HG02885 (cell line): ENCODE results near the gene GATA2.

Experiments used
- ATAC-seq: cut with Tn5 transposase; IDR thresholded peaks from one replicate; pipeline ENCODE4 v1.9.1; 2021; ENCODE audit warnings: mild to moderate bottlenecking; ENCODE audit not compliant: unreplicated experiment, poor library complexity

The GATA2 gene

GRCh38 chr3:128478576-128479506 lies 14.2 kb downstream of the GATA2 start:
- ATAC-seq = no peak

GRCh38 chr3:128476659-128477058 lies 16.3 kb downstream of the GATA2 start:
- no peak for ATAC-seq

GRCh38 chr3:128475355-128475754 lies 17.6 kb downstream of the GATA2 start:
- ATAC-seq = no peak

DNA sequence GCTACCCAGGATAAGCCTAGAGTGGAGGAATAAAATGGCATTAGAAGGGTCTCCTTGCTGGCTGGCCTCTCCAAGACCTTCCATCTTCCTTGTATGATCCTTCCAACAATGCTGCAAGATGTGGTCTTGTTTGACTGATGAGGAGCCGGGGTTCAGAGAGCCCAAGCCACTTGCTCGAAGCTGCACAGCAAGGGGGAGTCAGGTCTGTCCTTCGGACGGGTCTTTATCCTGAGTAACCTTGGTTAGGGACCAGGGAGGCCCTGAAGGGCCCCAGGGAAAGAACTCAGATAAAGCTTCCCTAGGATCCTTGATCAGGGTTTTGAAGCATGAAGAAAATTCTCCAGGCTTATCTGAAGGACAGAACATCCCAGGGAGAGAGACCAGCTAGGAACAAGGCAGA lies 19.3 kb downstream of the GATA2 start:
- ATAC-seq = no peak

DNA sequence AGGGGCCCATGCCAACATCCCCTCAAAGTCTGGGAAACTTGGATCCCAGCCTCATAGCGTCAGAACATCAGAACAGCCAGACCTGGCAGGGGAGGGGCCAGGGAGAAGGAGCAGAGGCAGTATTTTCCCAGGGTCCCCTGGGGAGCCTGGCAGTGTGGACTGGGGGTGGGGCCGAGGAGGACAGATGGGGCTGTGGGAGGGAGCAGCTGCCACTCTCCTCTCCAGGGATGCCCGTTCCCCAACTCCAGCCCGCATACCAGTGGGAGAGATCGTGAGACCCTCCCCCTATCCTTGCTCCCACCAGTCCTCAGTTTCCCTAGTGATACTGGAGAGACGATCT lies 19.9 kb downstream of the GATA2 start:
- ATAC-seq = no peak

DNA sequence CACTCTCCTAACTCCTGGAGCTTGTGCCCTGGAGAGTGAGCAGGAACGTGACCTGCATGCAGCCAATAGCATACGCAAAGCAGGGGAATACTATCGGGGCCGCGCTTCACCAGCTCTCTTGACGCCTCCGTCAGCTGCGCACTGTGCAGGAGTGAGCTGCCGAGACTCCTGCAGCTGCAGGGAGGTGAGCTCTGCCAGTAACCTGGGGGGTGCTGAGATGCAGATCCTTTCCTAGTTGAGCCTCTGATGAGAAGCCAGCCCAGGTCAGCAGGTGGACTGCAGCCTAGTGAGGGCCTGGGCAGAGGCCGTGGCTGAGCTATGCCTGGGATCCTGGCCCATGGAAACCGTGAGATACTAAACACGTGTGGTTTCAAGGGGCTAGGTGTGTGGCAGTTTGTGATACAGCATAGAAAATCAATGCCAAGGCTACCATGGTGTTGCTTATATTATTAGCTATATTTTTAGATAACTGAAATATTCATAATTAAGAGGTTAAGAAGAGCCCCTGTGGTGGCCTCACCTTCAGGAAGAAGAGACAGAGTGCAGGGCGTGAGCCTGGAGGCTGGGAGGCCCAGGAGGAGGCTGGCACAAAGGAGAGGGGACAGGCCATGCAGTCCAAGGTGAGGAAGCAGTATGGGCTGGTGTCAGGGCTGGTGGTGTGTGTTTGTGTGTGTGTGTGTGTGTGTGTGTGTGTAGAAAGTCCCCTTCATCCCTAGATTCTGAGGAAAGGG lies 20.4 kb downstream of the GATA2 start:
- no peak for ATAC-seq

GRCh38 chr3:128471720-128472119 lies 21.3 kb downstream of the GATA2 start:
- no peak for ATAC-seq

- no peak for ATAC-seq
These were observed 21.9 kb downstream of the GATA2 start for GRCh38 chr3:128471110-128471509.

- no peak for ATAC-seq
These were observed 22.7 kb downstream of the GATA2 start for GRCh38 chr3:128470134-128470899.

- no peak for ATAC-seq
These were observed 23.4 kb downstream of the GATA2 start for GRCh38 chr3:128469556-128469955.

DNA sequence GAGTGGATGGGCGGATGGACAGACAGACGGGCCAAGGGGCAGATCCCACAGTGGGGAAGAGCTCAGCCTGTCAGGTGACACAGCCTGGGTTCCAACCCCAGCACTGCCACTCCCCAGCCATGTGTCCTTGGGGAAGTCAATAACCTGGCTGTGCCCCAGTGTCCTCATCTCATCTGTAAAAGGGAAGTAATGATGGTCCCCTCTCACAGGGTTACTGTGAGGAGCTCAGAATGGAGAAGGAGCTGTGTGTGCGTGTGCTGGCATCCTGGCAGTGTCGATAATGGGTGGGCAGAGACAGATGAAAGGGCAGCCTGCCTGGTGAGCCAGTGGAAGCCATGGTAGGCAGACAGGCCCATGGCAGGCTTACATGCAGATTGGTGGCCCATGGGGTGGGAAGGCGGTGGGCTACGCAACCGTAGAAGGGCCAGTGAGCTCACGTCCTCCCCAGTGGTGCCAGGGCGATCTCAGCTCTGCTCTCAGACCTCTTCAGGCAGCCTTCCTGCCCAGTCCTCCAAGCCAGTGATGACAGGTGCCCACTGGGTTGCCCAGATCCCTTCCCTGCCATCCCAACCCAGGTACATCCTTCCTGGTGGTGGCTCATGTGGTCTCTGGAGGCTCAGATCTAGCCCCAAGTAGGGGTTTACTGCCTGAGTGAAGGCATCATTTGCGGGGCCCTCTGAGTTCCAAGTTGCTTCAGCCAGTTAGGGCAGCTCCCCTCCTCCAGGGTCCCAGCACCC lies 24.0 kb downstream of the GATA2 start:
- ATAC-seq = no peak

- ATAC-seq = no peak
These were observed 24.7 kb downstream of the GATA2 start for GRCh38 chr3:128468285-128468790.

DNA sequence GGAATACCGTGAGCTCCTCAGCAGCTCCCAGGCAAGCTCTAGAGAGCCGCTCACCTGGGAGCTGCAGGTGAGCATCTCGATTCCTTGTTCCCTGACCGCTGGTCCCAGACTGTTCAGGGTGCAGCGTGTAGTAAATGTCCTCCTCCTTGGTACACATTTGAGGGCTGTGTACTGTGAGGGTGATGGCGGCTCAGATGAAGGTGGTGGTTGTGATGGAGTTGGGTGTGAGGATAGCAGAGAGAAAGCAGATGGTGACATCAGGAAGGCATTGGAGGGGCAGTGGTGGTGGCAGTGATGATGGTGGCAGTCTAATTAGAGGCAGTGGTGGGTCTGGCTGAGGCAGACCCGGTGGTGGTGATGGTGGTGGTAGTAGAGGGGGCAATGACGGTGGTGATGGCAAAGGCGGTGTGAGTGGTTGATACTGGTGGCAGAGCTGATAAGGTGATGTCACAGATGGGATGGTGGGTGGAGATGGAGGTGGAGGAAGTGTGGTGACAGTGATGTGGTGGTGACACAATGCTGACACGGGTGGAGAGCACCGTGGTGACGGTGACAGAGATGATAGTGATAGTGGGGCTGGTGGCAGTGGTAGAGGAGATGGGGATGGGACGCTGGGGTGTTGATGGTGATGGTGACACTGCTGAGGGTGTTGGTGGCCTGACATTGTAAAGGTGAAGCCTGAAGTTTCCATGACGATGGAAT lies 26.0 kb downstream of the GATA2 start, which contains the start of gene DNAJB8:
DNAJB8 (minus strand) TSS at position 51 of the 702 bp plus-strand sequence. CDS start 3,645 bp downstream, outside the sequence.
- ATAC-seq = no peak

GRCh38 chr3:128464702-128465101 lies 28.3 kb downstream of the GATA2 start:
- ATAC-seq = no peak

- ATAC-seq = no peak
These were observed 28.8 kb downstream of the GATA2 start for GRCh38 chr3:128464188-128464587.

DNA sequence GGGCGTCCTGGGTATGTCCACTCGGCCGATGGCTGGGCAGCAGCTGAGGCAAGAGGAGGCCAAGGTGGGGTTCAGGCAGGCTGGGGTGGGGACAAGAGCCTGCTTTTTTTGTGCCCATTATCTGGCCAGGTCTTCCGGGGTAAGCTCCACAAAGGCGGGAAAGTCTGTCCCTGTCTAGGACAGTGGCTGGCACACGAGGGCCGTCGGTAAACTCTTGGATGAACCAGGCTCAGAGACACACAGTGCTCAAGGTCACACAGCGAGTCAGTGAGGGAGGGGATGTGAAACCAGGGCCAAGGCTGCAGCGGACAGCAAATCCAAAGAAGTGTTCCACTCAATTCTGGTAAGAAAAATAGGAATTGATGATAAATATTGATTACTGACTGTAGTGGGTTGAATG lies 29.2 kb downstream of the GATA2 start:
- ATAC-seq = no peak

- no peak for ATAC-seq
These were observed 29.6 kb downstream of the GATA2 start for GRCh38 chr3:128463354-128463753.

GRCh38 chr3:128462931-128463330 lies 30.1 kb downstream of the GATA2 start:
- no peak for ATAC-seq

DNA sequence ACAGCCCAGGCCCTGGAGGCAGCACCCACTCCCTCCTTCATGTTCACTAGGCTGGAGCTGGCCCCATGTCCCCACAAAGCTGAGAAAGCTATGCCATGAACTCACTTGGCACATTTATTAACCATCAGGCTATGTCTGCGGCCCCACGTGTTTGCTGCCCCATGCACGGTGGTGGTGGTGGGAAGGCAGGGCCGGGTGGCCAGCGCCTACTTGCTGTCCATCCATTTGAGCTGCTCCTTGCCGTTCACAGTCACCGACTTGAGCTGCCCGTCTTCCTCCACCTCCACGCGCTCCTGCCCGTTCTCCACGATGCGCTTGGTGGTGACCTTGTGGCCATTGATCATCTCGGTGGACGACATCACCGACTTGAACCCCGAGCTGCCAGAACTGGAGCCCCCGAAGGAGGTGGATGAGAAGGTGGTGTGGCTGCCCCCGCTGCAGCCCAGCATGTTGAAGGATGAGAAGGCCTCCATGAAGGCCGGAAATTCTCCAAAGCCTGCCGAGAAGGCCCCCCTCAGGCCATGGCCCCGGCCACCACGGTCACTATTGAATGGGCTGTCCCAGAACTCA lies 30.6 kb downstream of the GATA2 start:
- no peak for ATAC-seq
